Measurements from ENCODE around the gene FLNC. TPM values are rescaled to one million over a fixed set of nuclear protein-coding genes. Genes with fewer than 3 reads are reported as not detected.

Gene FLNC
- total and polyA plus RNA-seq, 2 experiments from 2014 or later, result 74.0 to 304 TPM

DNA sequence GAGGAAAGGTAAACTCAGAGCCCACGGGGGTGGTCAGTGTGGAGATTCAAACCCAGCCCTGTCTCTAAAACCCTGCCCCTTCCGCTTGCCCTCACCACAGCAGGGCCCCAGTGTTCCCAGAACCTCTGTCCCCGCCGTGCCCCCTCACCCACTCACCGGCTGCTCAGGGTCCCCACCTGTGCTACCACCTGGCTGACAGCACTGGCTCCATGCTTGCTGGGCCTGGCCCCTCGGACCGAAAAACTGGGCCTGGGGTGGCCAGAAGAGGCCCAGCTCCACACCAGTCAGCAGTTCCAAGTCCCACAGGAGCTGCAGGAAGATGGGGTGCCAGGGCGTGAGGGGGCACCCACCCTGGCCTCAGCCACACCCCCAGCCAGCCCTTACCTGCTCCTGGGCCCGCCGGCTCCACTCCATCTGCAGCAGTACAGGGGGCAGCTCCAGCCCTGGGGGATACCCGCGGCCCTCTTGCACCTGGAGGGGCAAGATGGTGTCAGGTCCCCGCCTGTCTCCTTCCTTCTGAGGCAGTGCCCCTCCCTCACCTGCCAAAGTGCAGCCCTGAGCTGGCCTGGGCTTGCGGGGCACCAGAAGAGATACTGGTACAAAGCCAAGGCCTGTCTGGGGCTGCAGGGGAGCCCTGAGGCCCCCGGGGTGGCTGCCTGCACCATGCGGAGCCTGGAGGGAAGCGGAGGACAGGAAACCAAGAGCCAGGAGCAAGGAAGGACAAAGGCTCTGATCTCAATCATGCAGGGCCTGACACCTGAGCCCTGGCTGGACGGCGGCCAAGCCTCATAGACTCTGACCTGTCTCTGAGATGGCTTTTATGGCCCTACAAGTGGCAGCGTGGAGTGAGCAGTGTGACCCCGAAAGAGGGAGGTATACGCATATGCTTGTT, 44.2 kb downstream of the FLNC start:
- 74 to 75% methylated on average over 22 of the region's 22 CpGs for WGBS, 2 experiments (ENCODE audit: low coverage in 1 of 2, low lambda C conversion rate in 2 of 2, missing lambda C conversion rate in 2 of 2)
- in situ Hi-C loops (cut with MboI), result loop anchor here (25.0 kb wide), 1 partner anchor 262 kb away; no protein-coding TSS in a partner anchor
- Histone ChIP-seq H3K79me2 (ENCODE audit: insufficient read depth) (no peaks in the 10 kb centered on the region), H3K27ac (no peak overlapping the region), H3K9me3 (ENCODE audit: low read depth) (no peaks in the 10 kb centered on the region), H4K20me1 (ENCODE audit: insufficient read depth) (no peaks in the 10 kb centered on the region), H3F3A (ENCODE audit: insufficient read depth) (0 out of 2 replicates have a peak, but pooled peaks cover 4% of the 10 kb centered on the region), H3K36me3 (ENCODE audit: low read depth) (no peaks in the 10 kb centered on the region), H3K4me2 (ENCODE audit: unreplicated experiment) (no peak overlapping the region), H3K9ac (no peak overlapping the region), H2AFZ (no peak overlapping the region), H3K9me2 (ENCODE audit: insufficient read depth) (no peaks in the 10 kb centered on the region), H3K4me3 (no peak overlapping the region), H3K4me1 (ENCODE audit: insufficient read depth) (no peaks in the 10 kb centered on the region), H3K27me3 (replicated peaks; ENCODE audit: insufficient read depth) (peaks cover 5% of the 10 kb centered on the region; the same call in 1 of the 2 replicates)
- DNase-seq, result no peak
- TF ChIP-seq EZH2phosphoT487 (IDR thresholded peaks at IDR 0.05; ENCODE audit: insufficient read depth, low read depth) (no peak), EZH2 (IDR thresholded peaks at IDR 0.05; ENCODE audit: insufficient read depth, poor library complexity, severe bottlenecking) (no peak)

DNA sequence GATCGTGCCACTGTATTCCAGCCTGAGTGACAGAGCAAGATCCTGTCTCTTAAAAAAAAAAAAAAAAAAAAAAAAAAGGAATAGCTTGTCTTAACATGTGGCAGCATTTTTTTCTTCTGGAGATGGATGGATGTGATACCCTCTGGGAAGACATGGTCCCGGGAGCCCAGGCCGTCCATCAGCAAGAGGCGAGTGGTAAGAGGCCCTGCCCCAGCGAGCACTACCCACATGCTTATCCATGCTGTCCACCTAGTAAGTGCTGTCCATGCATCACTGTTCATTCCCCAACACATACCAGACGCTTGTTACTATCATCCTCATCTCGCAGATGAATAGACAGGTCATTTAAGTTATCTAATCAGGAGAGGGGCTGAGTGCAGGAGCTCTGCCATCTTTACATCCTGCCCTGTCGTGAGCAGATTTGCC, 45.3 kb downstream of the FLNC start:
- no peaks in the 10 kb centered on the region; the same call in 1 of the 2 replicates for H3K27me3 ChIP-seq (replicated peaks; ENCODE audit: insufficient read depth)
- no peak overlapping the region for H3K27ac ChIP-seq
- H4K20me1 ChIP-seq (ENCODE audit: insufficient read depth), result no peaks in the 10 kb centered on the region
- no peaks in the 10 kb centered on the region for H3K4me1 ChIP-seq (ENCODE audit: insufficient read depth)
- in situ Hi-C loops (cut with MboI), result loop anchor here (25.0 kb wide), 1 partner anchor 263 kb away; no protein-coding TSS in a partner anchor
- H3K9me3 ChIP-seq (ENCODE audit: low read depth), result no peaks in the 10 kb centered on the region
- DNase-seq, result no peak
- no peaks in the 10 kb centered on the region for H3K36me3 ChIP-seq (ENCODE audit: low read depth)
- no peaks in the 10 kb centered on the region for H3K79me2 ChIP-seq (ENCODE audit: insufficient read depth)
- WGBS, 2 experiments (ENCODE audit: low coverage in 1 of 2, low lambda C conversion rate in 2 of 2, missing lambda C conversion rate in 2 of 2), result 58 to 64% methylated on average over 8 of the region's 8 CpGs
- H3K4me3 ChIP-seq, result no peak overlapping the region
- no peak overlapping the region for H3K9ac ChIP-seq
- no peaks in the 10 kb centered on the region for H3K9me2 ChIP-seq (ENCODE audit: insufficient read depth)
- H3F3A ChIP-seq (ENCODE audit: insufficient read depth), result 0 out of 2 replicates have a peak, but pooled peaks cover 4% of the 10 kb centered on the region
- H2AFZ ChIP-seq, result no peak overlapping the region
- TF ChIP-seq EZH2 (IDR thresholded peaks at IDR 0.05; ENCODE audit: insufficient read depth, poor library complexity, severe bottlenecking) (no peak), EZH2phosphoT487 (IDR thresholded peaks at IDR 0.05; ENCODE audit: insufficient read depth, low read depth) (no peak)
- no peak overlapping the region for H3K4me2 ChIP-seq (ENCODE audit: unreplicated experiment)

- Histone ChIP-seq H3K4me3 (no peak overlapping the region), H3K4me1 (ENCODE audit: insufficient read depth) (no peaks in the 10 kb centered on the region), H3K27me3 (replicated peaks; ENCODE audit: insufficient read depth) (no peaks in the 10 kb centered on the region; the same call in 1 of the 2 replicates), H2AFZ (no peak overlapping the region), H3K27ac (no peak overlapping the region), H3F3A (ENCODE audit: insufficient read depth) (0 out of 2 replicates have a peak, but pooled peaks cover 4% of the 10 kb centered on the region), H3K9me2 (ENCODE audit: insufficient read depth) (no peaks in the 10 kb centered on the region), H3K9me3 (ENCODE audit: low read depth) (no peaks in the 10 kb centered on the region), H3K4me2 (ENCODE audit: unreplicated experiment) (no peak overlapping the region), H3K9ac (no peak overlapping the region), H3K79me2 (ENCODE audit: insufficient read depth) (no peaks in the 10 kb centered on the region), H4K20me1 (ENCODE audit: insufficient read depth) (no peaks in the 10 kb centered on the region), H3K36me3 (ENCODE audit: low read depth) (no peaks in the 10 kb centered on the region)
- 69 to 72% methylated on average over 3 of the region's 3 CpGs for WGBS, 2 experiments (ENCODE audit: low coverage in 1 of 2, low lambda C conversion rate in 2 of 2, missing lambda C conversion rate in 2 of 2)
- no peak for DNase-seq
- in situ Hi-C loops (cut with MboI), result loop anchor here (25.0 kb wide), 1 partner anchor 264 kb away; no protein-coding TSS in a partner anchor
- no peak for TF ChIP-seq EZH2 (IDR thresholded peaks at IDR 0.05; ENCODE audit: insufficient read depth, poor library complexity, severe bottlenecking)
- no peak for TF ChIP-seq EZH2phosphoT487 (IDR thresholded peaks at IDR 0.05; ENCODE audit: insufficient read depth, low read depth)
Observed at GRCh38 chr7:128876127-128876526, 45.9 kb downstream of the FLNC start.

- in situ Hi-C loops (cut with MboI), result loop anchor here (25.0 kb wide), 1 partner anchor 264 kb away; no protein-coding TSS in a partner anchor
- Histone ChIP-seq H3K4me2 (ENCODE audit: unreplicated experiment) (no peak overlapping the region), H3K36me3 (ENCODE audit: low read depth) (no peaks in the 10 kb centered on the region), H3F3A (ENCODE audit: insufficient read depth) (0 out of 2 replicates have a peak, but pooled peaks cover 1% of the 10 kb centered on the region), H3K9me2 (ENCODE audit: insufficient read depth) (no peaks in the 10 kb centered on the region), H3K4me1 (ENCODE audit: insufficient read depth) (no peaks in the 10 kb centered on the region), H3K9ac (no peak overlapping the region), H3K4me3 (no peak overlapping the region), H3K79me2 (ENCODE audit: insufficient read depth) (no peaks in the 10 kb centered on the region), H3K9me3 (ENCODE audit: low read depth) (no peaks in the 10 kb centered on the region), H3K27ac (no peak overlapping the region), H4K20me1 (ENCODE audit: insufficient read depth) (no peaks in the 10 kb centered on the region), H2AFZ (no peak overlapping the region), H3K27me3 (replicated peaks; ENCODE audit: insufficient read depth) (no peaks in the 10 kb centered on the region; the same call in 1 of the 2 replicates)
- 81 to 89% methylated on average over 5 of the region's 5 CpGs for WGBS, 2 experiments (ENCODE audit: low coverage in 1 of 2, low lambda C conversion rate in 2 of 2, missing lambda C conversion rate in 2 of 2)
- TF ChIP-seq EZH2 (IDR thresholded peaks at IDR 0.05; ENCODE audit: insufficient read depth, poor library complexity, severe bottlenecking) (no peak), EZH2phosphoT487 (IDR thresholded peaks at IDR 0.05; ENCODE audit: insufficient read depth, low read depth) (no peak)
- no peak for DNase-seq
Observed at GRCh38 chr7:128876586-128876977, 46.4 kb downstream of the FLNC start.
